ENCODE results near the gene HIRA.
"Not testable (repeated sequence)": the region's sequence is repeated elsewhere in the genome, so short reads cannot be mapped to it uniquely, and the experiment has no call there.

The HIRA gene

GRCh38 chr22:19440411-19441195 lies 9.1 kb upstream of the HIRA start:
- DNase-seq (ENCODE audit: low read depth): no peak

GRCh38 chr22:19438298-19438697 lies 6.8 kb upstream of the HIRA start:
- DNase-seq (ENCODE audit: low read depth): no peak

GRCh38 chr22:19436444-19437161 lies 5.1 kb upstream of the HIRA start:
- DNase-seq (ENCODE audit: low read depth): not testable (repeated sequence)

- no peak for DNase-seq (ENCODE audit: low read depth)
Measured at GRCh38 chr22:19434829-19435580, 3.5 kb upstream of the HIRA start.

- DNase-seq (ENCODE audit: low read depth): no peak
Measured at GRCh38 chr22:19434401-19434800, 2.9 kb upstream of the HIRA start.

- DNase-seq (ENCODE audit: low read depth): peak; percentile 60
Measured at GRCh38 chr22:19432133-19432851, 759 bp upstream of the HIRA start, which contains the start of gene MRPL40. Gene MRPL40, plus strand, starts transcription at chr22:19432545. Its CDS starts 10 bp downstream, at chr22:19432555.

GRCh38 chr22:19430890-19431541 lies 517 bp downstream of the HIRA start:
- DNase-seq (ENCODE audit: low read depth): no peak

GRCh38 chr22:19429950-19430889 lies 1.3 kb downstream of the HIRA start:
- no peak for DNase-seq (ENCODE audit: low read depth)

- no peak for DNase-seq (ENCODE audit: low read depth)
Measured at GRCh38 chr22:19424186-19424500, 7.4 kb downstream of the HIRA start.

- DNase-seq (ENCODE audit: low read depth): no peak
Measured at GRCh38 chr22:19422440-19423301, 8.9 kb downstream of the HIRA start.

- no peak for DNase-seq (ENCODE audit: low read depth)
Measured at GRCh38 chr22:19420321-19420720, 11.2 kb downstream of the HIRA start.

- no peak for DNase-seq (ENCODE audit: low read depth)
Measured at GRCh38 chr22:19419464-19420178, 11.9 kb downstream of the HIRA start.

- DNase-seq (ENCODE audit: low read depth): no peak
Measured at GRCh38 chr22:19419086-19419463, 12.5 kb downstream of the HIRA start.

- no peak for DNase-seq (ENCODE audit: low read depth)
Measured at GRCh38 chr22:19412923-19413322, 18.6 kb downstream of the HIRA start.

GRCh38 chr22:19412478-19412877 lies 19.1 kb downstream of the HIRA start:
- DNase-seq (ENCODE audit: low read depth): no peak

GRCh38 chr22:19411690-19412045 lies 19.9 kb downstream of the HIRA start:
- DNase-seq (ENCODE audit: low read depth): no peak

GRCh38 chr22:19410941-19411689 lies 20.4 kb downstream of the HIRA start:
- DNase-seq (ENCODE audit: low read depth): no peak

All from GM04503 (cell line).